Endodermal cell (in vitro differentiated cells): Measurements from ENCODE around the gene MATN3. TPM values are rescaled to one million over a fixed set of nuclear protein-coding genes. Genes with fewer than 3 reads are reported as not detected.
A peak's percentile ranks its signal among the peaks of the same experiment; 100 is the strongest.

Source experiments
- DNase-seq: peaks from one replicate; pipeline ENCODE4 v3.0.0-alpha.2; 2017
- H3K27ac ChIP-seq: 2 replicates; pipeline ENCODE4 v1.5.1; 2013; ENCODE audit warnings: mild to moderate bottlenecking, low read depth, low read length, moderate library complexity
- H3K27me3 ChIP-seq: 2 replicates; pipeline ENCODE4 v1.6.1; 2013; ENCODE audit warnings: mild to moderate bottlenecking, low read length, moderate library complexity; ENCODE audit not compliant: insufficient read depth, control insufficient read depth, poor library complexity, severe bottlenecking
- H3K36me3 ChIP-seq: 2 replicates; pipeline ENCODE4 v1.7.0; 2013; ENCODE audit warnings: mild to moderate bottlenecking, low read length, moderate library complexity; ENCODE audit not compliant: control insufficient read depth, insufficient read depth
- H3K4me1 ChIP-seq: one replicate; pipeline ENCODE4 v1.7.0; 2013; ENCODE audit warnings: low read length; ENCODE audit not compliant: control insufficient read depth, insufficient read depth
- H3K4me3 ChIP-seq: 2 replicates; pipeline ENCODE4 v1.5.1; 2013; ENCODE audit warnings: mild to moderate bottlenecking, low read length, moderate library complexity
- H3K9ac ChIP-seq: 2 replicates; pipeline ENCODE4 v1.6.1; 2013; ENCODE audit warnings: mild to moderate bottlenecking, low read length, moderate library complexity; ENCODE audit not compliant: poor library complexity, severe bottlenecking; ENCODE audit errors: extremely low read depth
- H3K9me3 ChIP-seq: 2 replicates; pipeline ENCODE4 v1.6.1; 2013; ENCODE audit warnings: mild to moderate bottlenecking, low read length, moderate library complexity; ENCODE audit not compliant: control insufficient read depth
- H3K27ac Mint-ChIP-seq: 2 replicates; pipeline ENCODE4 v1.8.0; 2020; ENCODE audit warnings: mixed read lengths
- H3K27me3 Mint-ChIP-seq: 2 replicates; pipeline ENCODE4 v1.8.0; 2021; ENCODE audit warnings: mild to moderate bottlenecking, mixed read lengths; ENCODE audit not compliant: insufficient read depth
- H3K36me3 Mint-ChIP-seq: 2 replicates; pipeline ENCODE4 v1.8.0; 2020; ENCODE audit warnings: low read depth, mixed read lengths
- H3K4me1 Mint-ChIP-seq: 2 replicates; pipeline ENCODE4 v1.8.0; 2020; ENCODE audit warnings: mixed read lengths
- H3K4me3 Mint-ChIP-seq: 2 replicates; pipeline ENCODE4 v1.8.0; 2020; ENCODE audit warnings: mild to moderate bottlenecking, moderate library complexity, mixed read lengths
- H3K9me3 Mint-ChIP-seq: 2 replicates; pipeline ENCODE4 v1.8.0; 2020; ENCODE audit warnings: mild to moderate bottlenecking, mixed read lengths
- WGBS, 2 experiments: methylation state at CpG; one replicate each; pipeline versions ENCODE4 v1.1.5 to v1.1.7; 2013; ENCODE audit warnings: missing lambda C conversion rate in 2 of 2, mixed read lengths in 1 of 2; ENCODE audit not compliant: insufficient coverage in 1 of 2, insufficient read length in 1 of 2; 5-methylcytosine and 5-hydroxymethylcytosine counted together
- total RNA-seq, 2 donors: library from RNA; stranded (reverse); fragmentation: NEBNext Ultra II Directional in 1 of 2; extraction: Animal tissue kit (Norgen Biotek cat#: 25700) in 1 of 2; gene quantifications; 2 replicates in 1 of 2; 3 replicates in 1 of 2; pipeline ENCODE4 v1.2.1, GENCODE V29; 2021
- TF ChIP-seq, protein P1 (sequence below): fragments of 200-600 bp; sonication (generic); conservative IDR thresholded peaks from 2 replicates; pipeline ENCODE4 v1.5.0; 2021; ENCODE audit warnings: antibody characterized with exemption, mild to moderate bottlenecking

The MATN3 gene
- total RNA-seq, 2 donors from 2014 or later = 38.5 to 44.7 TPM

GRCh38 chr2:19988600-19988999 is 23.9 kb downstream of the MATN3 start:
- WGBS, 2 experiments = 74 to 100% methylated on average over 1 to 2 of the region's 2 CpGs
- Histone ChIP-seq H3K4me3 (peak overlapping the region; percentile 91), H3K27ac (no peak overlapping the region), H3K27me3 (no peaks in the 10 kb centered on the region), H3K4me1 (no peaks in the 10 kb centered on the region), H3K9ac (no peak overlapping the region), H3K9me3 (no peaks in the 10 kb centered on the region), H3K36me3 (no peaks in the 10 kb centered on the region)
- no peaks in the 10 kb centered on the region for H3K9me3 Mint-ChIP-seq
- no peak for DNase-seq
- no peak overlapping the region for H3K27ac Mint-ChIP-seq
- TF ChIP-seq, protein P1, sequence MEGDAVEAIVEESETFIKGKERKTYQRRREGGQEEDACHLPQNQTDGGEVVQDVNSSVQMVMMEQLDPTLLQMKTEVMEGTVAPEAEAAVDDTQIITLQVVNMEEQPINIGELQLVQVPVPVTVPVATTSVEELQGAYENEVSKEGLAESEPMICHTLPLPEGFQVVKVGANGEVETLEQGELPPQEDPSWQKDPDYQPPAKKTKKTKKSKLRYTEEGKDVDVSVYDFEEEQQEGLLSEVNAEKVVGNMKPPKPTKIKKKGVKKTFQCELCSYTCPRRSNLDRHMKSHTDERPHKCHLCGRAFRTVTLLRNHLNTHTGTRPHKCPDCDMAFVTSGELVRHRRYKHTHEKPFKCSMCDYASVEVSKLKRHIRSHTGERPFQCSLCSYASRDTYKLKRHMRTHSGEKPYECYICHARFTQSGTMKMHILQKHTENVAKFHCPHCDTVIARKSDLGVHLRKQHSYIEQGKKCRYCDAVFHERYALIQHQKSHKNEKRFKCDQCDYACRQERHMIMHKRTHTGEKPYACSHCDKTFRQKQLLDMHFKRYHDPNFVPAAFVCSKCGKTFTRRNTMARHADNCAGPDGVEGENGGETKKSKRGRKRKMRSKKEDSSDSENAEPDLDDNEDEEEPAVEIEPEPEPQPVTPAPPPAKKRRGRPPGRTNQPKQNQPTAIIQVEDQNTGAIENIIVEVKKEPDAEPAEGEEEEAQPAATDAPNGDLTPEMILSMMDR = no peak
- peaks cover 14% of the 10 kb centered on the region for H3K36me3 Mint-ChIP-seq
- H3K4me3 Mint-ChIP-seq = peak overlapping the region; percentile 79
- no peaks in the 10 kb centered on the region for H3K27me3 Mint-ChIP-seq
- peaks cover 23% of the 10 kb centered on the region for H3K4me1 Mint-ChIP-seq

DNA sequence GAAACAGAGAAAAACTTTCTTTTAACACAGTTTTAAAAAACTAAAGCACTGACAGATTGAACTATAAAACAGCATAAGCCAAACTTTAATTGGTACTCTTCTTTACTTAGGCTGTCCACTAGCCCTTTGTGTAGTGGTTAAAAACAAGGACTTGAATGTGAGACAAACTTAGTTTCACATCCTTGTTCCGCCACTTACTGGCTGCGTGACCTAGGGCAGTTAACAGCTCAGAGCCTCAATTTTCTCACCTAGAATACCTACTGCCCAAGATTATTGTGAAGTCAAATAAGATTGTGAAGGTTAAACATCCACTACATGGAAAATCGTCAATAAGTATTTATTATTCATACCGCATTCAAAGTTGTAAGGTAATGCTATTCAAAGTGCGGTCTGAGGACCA is 24.5 kb downstream of the MATN3 start:
- WGBS, 2 experiments = 98 to 100% methylated on average over 2 to 5 of the region's 5 CpGs
- Mint-ChIP-seq H3K4me3 (no peak overlapping the region), H3K36me3 (peaks cover 14% of the 10 kb centered on the region), H3K27me3 (no peaks in the 10 kb centered on the region), H3K27ac (no peak overlapping the region), H3K4me1 (peaks cover 23% of the 10 kb centered on the region), H3K9me3 (no peaks in the 10 kb centered on the region)
- no peaks in the 10 kb centered on the region for H3K9me3 ChIP-seq
- DNase-seq = no peak
- H3K4me3 ChIP-seq = peak overlapping the region; percentile 91
- H3K27ac ChIP-seq = no peak overlapping the region
- no peaks in the 10 kb centered on the region for H3K27me3 ChIP-seq
- no peaks in the 10 kb centered on the region for H3K4me1 ChIP-seq
- no peaks in the 10 kb centered on the region for H3K36me3 ChIP-seq
- H3K9ac ChIP-seq = no peak overlapping the region
- TF ChIP-seq, protein P1 = no peak

DNA sequence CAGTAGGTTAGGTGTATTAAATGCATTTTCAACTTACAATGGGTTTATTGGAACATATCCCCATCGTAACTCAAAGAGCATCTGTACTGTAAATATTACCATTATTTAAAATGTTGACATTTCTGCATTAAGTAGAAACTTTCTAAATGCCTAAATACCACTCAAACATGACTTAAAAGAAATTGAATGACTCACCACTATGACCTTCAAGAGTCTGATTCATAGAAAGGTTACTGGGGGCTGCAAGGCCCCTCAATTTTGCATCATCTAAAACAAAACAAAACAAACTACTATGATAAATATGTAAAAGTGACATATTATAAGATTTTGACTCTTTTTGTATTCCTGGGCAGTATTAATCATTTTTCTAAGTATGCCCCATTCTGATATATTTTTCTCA is 30.2 kb downstream of the MATN3 start:
- Histone ChIP-seq H3K4me3 (no peak overlapping the region), H3K9me3 (no peaks in the 10 kb centered on the region), H3K36me3 (peaks cover 21% of the 10 kb centered on the region), H3K4me1 (no peaks in the 10 kb centered on the region), H3K27me3 (no peaks in the 10 kb centered on the region), H3K27ac (no peak overlapping the region), H3K9ac (no peak overlapping the region)
- Mint-ChIP-seq H3K9me3 (no peaks in the 10 kb centered on the region), H3K27me3 (no peaks in the 10 kb centered on the region), H3K4me1 (no peaks in the 10 kb centered on the region), H3K27ac (no peak overlapping the region), H3K4me3 (no peak overlapping the region), H3K36me3 (peaks cover 20% of the 10 kb centered on the region)
- WGBS, 2 experiments = 100% methylated on average over 1 of the region's 1 CpG; no CpG with 5 or more reads in 1 of the 2 experiments
- TF ChIP-seq, protein P1 = no peak
- no peak for DNase-seq
